Suprapubic skin (tissue), 4 donors: ENCODE results near the gene GMDS.

Experiments
- EP300 ChIP-seq: sonication (generic); formaldehyde crosslinking; IDR thresholded peaks from one replicate; pipeline ENCODE4 v1.6.1; 2017; ENCODE audit warnings: antibody characterized with exemption
- POLR2A ChIP-seq, 2 donors: fragments of 450-650 bp; IDR thresholded peaks; one replicate each; pipeline ENCODE4 v1.6.1; 2017; ENCODE audit warnings: antibody characterized with exemption in 2 of 2, mild to moderate bottlenecking in 2 of 2, moderate library complexity in 2 of 2
- POLR2AphosphoS5 ChIP-seq, 3 donors: sonication (generic); formaldehyde crosslinking; IDR thresholded peaks; one replicate each; pipeline ENCODE4 v1.6.1; 2017; ENCODE audit warnings: antibody characterized with exemption in 3 of 3
- TF ChIP-seq, protein P1 (sequence below), 2 donors: fragments of 200-600 bp in 1 of 2; fragments of 450-650 bp in 1 of 2; sonication (generic) in 1 of 2; IDR thresholded peaks; one replicate each; pipeline ENCODE4 v1.5.1; 2016 to 2019; ENCODE audit warnings: antibody characterized with exemption in 2 of 2, mild to moderate bottlenecking in 1 of 2, moderate library complexity in 1 of 2

DNA sequence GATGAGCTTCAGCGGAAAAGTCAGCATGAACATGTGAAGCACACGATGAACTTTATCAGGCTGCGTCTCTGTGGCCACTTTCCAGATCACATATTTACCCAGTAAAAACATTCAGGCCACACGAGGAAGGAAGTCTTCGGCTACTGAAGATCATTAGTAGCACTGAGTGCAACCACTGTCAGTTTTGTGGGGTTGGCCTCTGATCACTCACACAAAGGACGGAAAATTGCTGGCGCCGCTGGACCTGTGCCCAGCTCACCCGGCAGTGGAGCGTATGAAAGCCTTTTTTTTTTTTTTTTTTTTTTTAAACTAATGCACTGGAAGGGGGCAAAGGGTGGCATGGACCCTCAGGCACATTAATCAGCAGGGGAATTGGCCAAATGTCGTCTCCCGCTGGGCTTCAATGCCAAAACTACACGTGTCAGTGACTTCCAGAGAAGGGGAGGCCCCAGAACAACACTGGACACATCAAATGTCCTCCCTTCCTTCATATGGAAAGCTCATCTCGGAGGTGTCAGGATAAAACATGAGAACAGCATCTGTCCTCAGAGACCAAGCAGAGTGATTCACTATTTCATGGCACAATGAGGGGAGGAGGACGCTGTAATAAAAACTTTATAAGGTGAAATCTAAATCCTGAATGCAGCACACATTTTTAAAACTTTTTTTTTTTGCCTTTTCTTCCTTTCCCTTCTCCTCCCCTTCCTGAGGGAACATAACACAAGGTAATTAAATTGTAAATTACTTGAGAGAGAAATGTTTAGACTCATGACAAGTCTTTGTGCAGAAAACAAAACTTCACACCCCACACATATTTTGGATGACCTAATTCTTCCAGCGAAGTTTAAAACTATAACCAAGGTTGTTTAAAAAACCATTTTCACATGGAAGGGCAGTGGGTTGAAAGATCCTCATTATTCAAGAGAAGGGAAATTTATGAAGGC, 412.3 kb downstream of the GMDS start:
- TF ChIP-seq, protein P1, sequence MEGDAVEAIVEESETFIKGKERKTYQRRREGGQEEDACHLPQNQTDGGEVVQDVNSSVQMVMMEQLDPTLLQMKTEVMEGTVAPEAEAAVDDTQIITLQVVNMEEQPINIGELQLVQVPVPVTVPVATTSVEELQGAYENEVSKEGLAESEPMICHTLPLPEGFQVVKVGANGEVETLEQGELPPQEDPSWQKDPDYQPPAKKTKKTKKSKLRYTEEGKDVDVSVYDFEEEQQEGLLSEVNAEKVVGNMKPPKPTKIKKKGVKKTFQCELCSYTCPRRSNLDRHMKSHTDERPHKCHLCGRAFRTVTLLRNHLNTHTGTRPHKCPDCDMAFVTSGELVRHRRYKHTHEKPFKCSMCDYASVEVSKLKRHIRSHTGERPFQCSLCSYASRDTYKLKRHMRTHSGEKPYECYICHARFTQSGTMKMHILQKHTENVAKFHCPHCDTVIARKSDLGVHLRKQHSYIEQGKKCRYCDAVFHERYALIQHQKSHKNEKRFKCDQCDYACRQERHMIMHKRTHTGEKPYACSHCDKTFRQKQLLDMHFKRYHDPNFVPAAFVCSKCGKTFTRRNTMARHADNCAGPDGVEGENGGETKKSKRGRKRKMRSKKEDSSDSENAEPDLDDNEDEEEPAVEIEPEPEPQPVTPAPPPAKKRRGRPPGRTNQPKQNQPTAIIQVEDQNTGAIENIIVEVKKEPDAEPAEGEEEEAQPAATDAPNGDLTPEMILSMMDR (IDR thresholded peaks at IDR 0.05): no peak
- TF ChIP-seq POLR2A (IDR thresholded peaks at IDR 0.05) (no peak), POLR2AphosphoS5 (IDR thresholded peaks at IDR 0.05) (no peak), EP300 (no peak)
